ENCODE measurements around the gene CDA. TPM values are rescaled to one million over a fixed set of nuclear protein-coding genes. Genes with fewer than 3 reads are reported as not detected.

Gene CDA
- total RNA-seq, 3 donors from 2014 or later (not counting 1 experiment from before 2014, with no cell fraction given): 1.4 to 5.3 TPM; not detected in 1

DNA sequence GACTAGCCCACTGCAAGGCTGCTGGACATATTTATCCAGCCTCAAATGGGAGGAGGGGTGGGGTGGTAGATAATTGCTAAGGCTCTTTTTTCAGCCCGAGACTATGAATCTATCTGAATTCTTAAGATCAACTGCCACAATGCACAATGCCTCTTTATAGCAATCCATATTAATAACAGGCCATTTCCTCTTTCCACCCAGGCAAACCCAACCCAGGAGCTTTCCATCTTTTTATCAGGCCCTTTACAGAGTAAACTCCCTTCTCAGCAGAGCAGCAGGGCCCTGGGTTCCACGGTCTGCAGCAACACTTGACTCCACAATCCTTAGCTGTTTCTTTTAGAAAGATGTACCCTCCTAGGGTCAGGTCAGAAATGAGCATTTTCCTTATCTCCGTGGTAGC is 71.5 kb downstream of the CDA start:
- Histone ChIP-seq H3K4me1 (ENCODE audit: control insufficient read depth, insufficient read depth, low read length) (peaks cover 24% of the 10 kb centered on the region), H3K9me3 (ENCODE audit: control insufficient read depth, insufficient read depth, low read length) (no peaks in the 10 kb centered on the region), H3K4me3 (ENCODE audit: low read length) (peak overlapping the region; percentile 89), H3K27me3 (ENCODE audit: control insufficient read depth, insufficient read depth, low read length) (no peaks in the 10 kb centered on the region), H3K27ac (ENCODE audit: low read length) (peak overlapping the region; percentile 77), H3K36me3 (ENCODE audit: control insufficient read depth, insufficient read depth, low read length) (peaks cover 26% of the 10 kb centered on the region)
- intact Hi-C loops (cut with micrococcal nuclease): no loop called here
- peak overlapping the region; percentile 98 for H3K4me3 Mint-ChIP-seq
- no peaks in the 10 kb centered on the region for H3K27me3 Mint-ChIP-seq (ENCODE audit: low read depth in 2 of 2)
- ATAC-seq (no peak), DNase-seq (no peak)
- H3K9me3 Mint-ChIP-seq: no peaks in the 10 kb centered on the region
- peaks cover 53% of the 10 kb centered on the region in 2 donors for H3K4me1 Mint-ChIP-seq
- TF ChIP-seq CTCF (IDR thresholded peaks at IDR 0.05): no peak
- peak overlapping the region; percentile 93 to 96 for H3K27ac Mint-ChIP-seq
- H3K36me3 Mint-ChIP-seq: no peaks in the 10 kb centered on the region
- 28% methylated on average over 3 of the region's 3 CpGs for WGBS (ENCODE audit: insufficient coverage)

- no peak for TF ChIP-seq CTCF (IDR thresholded peaks at IDR 0.05)
- no peaks in the 10 kb centered on the region for H3K9me3 Mint-ChIP-seq
- H3K4me1 Mint-ChIP-seq: peaks cover 53% of the 10 kb centered on the region in 2 donors
- under 1% methylated on average over 18 of the region's 20 CpGs for WGBS (ENCODE audit: insufficient coverage)
- peak overlapping the region; percentile 98 for H3K4me3 Mint-ChIP-seq
- Histone ChIP-seq H3K9me3 (ENCODE audit: control insufficient read depth, insufficient read depth, low read length) (no peaks in the 10 kb centered on the region), H3K4me1 (ENCODE audit: control insufficient read depth, insufficient read depth, low read length) (peaks cover 24% of the 10 kb centered on the region), H3K27ac (ENCODE audit: low read length) (peak overlapping the region; percentile 77), H3K4me3 (ENCODE audit: low read length) (peak overlapping the region; percentile 89), H3K27me3 (ENCODE audit: control insufficient read depth, insufficient read depth, low read length) (no peaks in the 10 kb centered on the region), H3K36me3 (ENCODE audit: control insufficient read depth, insufficient read depth, low read length) (peaks cover 21% of the 10 kb centered on the region)
- no peaks in the 10 kb centered on the region for H3K36me3 Mint-ChIP-seq
- DNase-seq (peak in 1 of 2 donors; percentile 61), ATAC-seq (peak; percentile 15 to 21 (median 18))
- intact Hi-C loops (cut with micrococcal nuclease): no loop called here
- no peaks in the 10 kb centered on the region for H3K27me3 Mint-ChIP-seq (ENCODE audit: low read depth in 2 of 2)
- peak overlapping the region; percentile 93 to 96 for H3K27ac Mint-ChIP-seq
Measured at GRCh38 chr1:20660847-20661206, 71.9 kb downstream of the CDA start.

DNA sequence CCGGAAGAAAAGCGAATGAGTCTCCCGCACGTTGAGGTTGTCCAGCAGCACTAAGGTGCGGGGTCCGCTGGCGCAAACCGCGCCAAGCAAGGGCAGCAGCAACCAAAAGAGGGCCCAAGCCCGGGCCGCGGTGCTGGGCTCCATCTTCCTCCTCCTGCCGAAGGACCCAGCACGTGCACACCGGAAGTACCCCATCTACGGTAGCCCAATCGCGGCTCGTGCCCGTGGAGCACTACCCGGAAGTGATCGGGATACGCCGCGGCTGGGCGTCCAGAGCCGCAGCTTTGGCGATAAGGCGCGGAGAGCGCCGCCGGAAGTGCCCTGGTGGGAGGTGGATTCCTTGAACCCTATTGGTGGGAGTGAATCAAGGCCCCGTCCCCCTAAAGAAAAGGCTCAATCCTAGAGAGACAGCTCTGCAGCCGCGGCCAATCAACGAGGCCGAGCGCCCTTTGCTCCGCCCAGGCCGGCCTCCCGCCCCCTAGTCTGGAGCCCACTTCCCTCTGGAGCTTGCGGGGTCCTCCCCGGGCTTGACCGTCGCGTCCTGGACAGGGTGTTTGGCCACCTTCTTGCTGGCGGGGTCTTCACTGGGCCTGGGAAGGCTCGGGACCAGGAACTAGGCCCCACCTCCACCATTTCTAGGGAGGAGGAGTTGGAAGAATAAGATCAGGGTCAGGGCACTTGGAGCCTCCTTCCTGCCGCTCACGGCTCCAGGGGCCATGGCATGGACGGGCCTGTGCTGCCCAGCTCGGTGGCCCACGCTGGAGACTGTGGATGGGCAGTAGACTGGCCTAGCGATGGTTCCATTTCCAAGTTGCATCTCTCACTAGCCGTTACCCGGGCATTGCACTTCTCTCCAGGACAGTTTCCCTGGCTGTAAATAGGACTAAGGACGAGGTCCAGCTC is 72.6 kb downstream of the CDA start, which contains the start of gene DDOST:
Gene DDOST (minus strand): TSS at position 163 of the 903 bp plus-strand sequence. CDS start 19 bp downstream, at position 144.
- TF ChIP-seq CTCF (IDR thresholded peaks at IDR 0.05): no peak
- H3K36me3 ChIP-seq (ENCODE audit: control insufficient read depth, insufficient read depth, low read length): peaks cover 15% of the 10 kb centered on the region
- Mint-ChIP-seq H3K36me3 (no peaks in the 10 kb centered on the region), H3K9me3 (no peaks in the 10 kb centered on the region), H3K4me3 (peak within 1 kb of the TSS; percentile 98), H3K27ac (peak within 1 kb of the TSS; percentile 93 to 96), H3K4me1 (peaks cover 52% of the 10 kb centered on the region in 2 donors), H3K27me3 (ENCODE audit: low read depth in 2 of 2) (no peaks in the 10 kb centered on the region)
- ATAC-seq (peak; percentile 92 to 98 (median 95)), DNase-seq (peak; percentile 86 to 97)
- no peaks in the 10 kb centered on the region for H3K9me3 ChIP-seq (ENCODE audit: control insufficient read depth, insufficient read depth, low read length)
- H3K4me1 ChIP-seq (ENCODE audit: control insufficient read depth, insufficient read depth, low read length): peaks cover 24% of the 10 kb centered on the region
- peak within 1 kb of the TSS; percentile 89 for H3K4me3 ChIP-seq (ENCODE audit: low read length)
- 2% methylated on average over 56 of the region's 58 CpGs for WGBS (ENCODE audit: insufficient coverage)
- intact Hi-C loops (cut with micrococcal nuclease): no loop called here
- H3K27ac ChIP-seq (ENCODE audit: low read length): peak within 1 kb of the TSS; percentile 77
- no peaks in the 10 kb centered on the region for H3K27me3 ChIP-seq (ENCODE audit: control insufficient read depth, insufficient read depth, low read length)
